ENCODE results near the gene MAST4.

DNA sequence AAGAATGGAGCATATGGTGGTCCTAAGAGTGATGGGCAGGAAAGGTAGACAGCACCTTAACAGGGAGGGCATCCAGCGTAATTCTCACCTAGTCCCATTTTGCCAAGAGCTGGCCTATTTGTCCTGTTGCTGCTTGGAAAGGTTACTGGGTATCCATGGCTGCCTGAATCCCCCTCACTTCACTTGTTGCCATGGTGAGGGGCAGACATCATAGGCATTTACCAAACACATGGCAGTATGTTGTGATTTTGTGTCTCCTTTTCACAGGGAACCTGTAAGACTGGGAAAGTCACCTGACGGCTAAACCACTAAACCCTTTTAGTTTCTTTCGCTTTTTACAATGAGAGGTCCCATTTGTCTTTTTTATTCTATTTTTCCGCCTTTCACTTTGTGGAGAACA is 373.3 kb downstream of the MAST4 start:
- TF ChIP-seq, protein P1, sequence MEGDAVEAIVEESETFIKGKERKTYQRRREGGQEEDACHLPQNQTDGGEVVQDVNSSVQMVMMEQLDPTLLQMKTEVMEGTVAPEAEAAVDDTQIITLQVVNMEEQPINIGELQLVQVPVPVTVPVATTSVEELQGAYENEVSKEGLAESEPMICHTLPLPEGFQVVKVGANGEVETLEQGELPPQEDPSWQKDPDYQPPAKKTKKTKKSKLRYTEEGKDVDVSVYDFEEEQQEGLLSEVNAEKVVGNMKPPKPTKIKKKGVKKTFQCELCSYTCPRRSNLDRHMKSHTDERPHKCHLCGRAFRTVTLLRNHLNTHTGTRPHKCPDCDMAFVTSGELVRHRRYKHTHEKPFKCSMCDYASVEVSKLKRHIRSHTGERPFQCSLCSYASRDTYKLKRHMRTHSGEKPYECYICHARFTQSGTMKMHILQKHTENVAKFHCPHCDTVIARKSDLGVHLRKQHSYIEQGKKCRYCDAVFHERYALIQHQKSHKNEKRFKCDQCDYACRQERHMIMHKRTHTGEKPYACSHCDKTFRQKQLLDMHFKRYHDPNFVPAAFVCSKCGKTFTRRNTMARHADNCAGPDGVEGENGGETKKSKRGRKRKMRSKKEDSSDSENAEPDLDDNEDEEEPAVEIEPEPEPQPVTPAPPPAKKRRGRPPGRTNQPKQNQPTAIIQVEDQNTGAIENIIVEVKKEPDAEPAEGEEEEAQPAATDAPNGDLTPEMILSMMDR (IDR thresholded peaks at IDR 0.05) = no peak
- no peak for TF ChIP-seq EZH2 (IDR thresholded peaks at IDR 0.05; ENCODE audit: borderline replicate concordance, insufficient read depth, low read depth, low read length, poor library complexity, severe bottlenecking)

Data from B cell (primary cell).